ENCODE results near the gene NEU1.

GRCh38 chr6:31826793-31827285, 35.8 kb downstream of the NEU1 start:
- TF ChIP-seq CTCF (IDR thresholded peaks at IDR 0.05) (no peak), ATF2 (CRISPR knock-in tag; IDR thresholded peaks at IDR 0.05; ENCODE audit: borderline replicate concordance, low read depth) (no peak), TP53 (CRISPR knock-in tag; IDR thresholded peaks at IDR 0.05) (no peak), TEAD4 (CRISPR knock-in tag; IDR thresholded peaks at IDR 0.05) (no peak), JUN (CRISPR knock-in tag; IDR thresholded peaks at IDR 0.05) (no peak), ZNF263 (CRISPR knock-in tag; IDR thresholded peaks at IDR 0.05; ENCODE audit: low read depth) (no peak)
- TF ChIP-seq, protein P1, sequence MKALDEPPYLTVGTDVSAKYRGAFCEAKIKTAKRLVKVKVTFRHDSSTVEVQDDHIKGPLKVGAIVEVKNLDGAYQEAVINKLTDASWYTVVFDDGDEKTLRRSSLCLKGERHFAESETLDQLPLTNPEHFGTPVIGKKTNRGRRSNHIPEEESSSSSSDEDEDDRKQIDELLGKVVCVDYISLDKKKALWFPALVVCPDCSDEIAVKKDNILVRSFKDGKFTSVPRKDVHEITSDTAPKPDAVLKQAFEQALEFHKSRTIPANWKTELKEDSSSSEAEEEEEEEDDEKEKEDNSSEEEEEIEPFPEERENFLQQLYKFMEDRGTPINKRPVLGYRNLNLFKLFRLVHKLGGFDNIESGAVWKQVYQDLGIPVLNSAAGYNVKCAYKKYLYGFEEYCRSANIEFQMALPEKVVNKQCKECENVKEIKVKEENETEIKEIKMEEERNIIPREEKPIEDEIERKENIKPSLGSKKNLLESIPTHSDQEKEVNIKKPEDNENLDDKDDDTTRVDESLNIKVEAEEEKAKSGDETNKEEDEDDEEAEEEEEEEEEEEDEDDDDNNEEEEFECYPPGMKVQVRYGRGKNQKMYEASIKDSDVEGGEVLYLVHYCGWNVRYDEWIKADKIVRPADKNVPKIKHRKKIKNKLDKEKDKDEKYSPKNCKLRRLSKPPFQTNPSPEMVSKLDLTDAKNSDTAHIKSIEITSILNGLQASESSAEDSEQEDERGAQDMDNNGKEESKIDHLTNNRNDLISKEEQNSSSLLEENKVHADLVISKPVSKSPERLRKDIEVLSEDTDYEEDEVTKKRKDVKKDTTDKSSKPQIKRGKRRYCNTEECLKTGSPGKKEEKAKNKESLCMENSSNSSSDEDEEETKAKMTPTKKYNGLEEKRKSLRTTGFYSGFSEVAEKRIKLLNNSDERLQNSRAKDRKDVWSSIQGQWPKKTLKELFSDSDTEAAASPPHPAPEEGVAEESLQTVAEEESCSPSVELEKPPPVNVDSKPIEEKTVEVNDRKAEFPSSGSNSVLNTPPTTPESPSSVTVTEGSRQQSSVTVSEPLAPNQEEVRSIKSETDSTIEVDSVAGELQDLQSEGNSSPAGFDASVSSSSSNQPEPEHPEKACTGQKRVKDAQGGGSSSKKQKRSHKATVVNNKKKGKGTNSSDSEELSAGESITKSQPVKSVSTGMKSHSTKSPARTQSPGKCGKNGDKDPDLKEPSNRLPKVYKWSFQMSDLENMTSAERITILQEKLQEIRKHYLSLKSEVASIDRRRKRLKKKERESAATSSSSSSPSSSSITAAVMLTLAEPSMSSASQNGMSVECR (CRISPR knock-in tag; IDR thresholded peaks at IDR 0.05; ENCODE audit: borderline replicate concordance), result no peak
